ENCODE data around the gene ZBTB20.
A peak's percentile ranks its signal among the peaks of the same experiment; 100 is the strongest.

ZBTB20 gene

DNA sequence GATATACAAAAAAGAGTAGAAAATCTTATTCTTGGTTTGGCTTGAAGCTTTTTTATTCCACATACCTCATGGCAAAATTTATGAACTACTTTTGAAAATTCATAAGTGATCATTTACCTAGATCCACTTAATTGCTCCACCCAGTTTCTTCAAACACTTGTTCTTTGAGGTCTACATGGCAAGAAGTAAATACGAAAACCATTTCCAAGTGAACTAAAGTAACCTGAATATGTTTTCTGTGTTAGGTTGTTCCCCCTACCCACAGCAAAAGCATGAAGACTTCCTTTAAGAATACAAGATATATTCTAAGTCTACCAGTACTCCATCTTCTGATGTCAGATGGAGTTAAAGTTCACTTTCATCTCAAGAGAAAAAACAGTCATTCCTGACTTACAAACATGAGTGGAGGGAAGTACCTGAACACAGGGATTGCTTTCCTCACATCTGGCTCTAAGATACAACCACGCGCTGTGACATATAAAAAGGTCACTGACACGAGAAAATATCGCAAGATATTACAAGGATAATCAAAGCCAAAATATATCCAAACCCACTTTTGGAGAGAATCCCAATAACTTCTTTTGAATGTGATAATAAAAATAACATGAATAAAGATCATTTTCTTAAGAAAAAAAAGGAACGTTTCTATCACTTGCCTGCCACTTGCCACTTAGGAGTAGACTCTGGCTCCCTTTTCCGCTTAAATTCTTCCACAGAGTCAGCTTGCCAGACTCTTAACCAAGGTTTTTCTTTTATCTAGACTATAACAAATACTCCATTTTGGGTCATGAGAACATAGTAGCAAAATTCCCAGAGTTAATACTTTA is 428.8 kb downstream of the ZBTB20 start:
- DNase-seq (ENCODE audit: low read depth, low spot score) = no peak

DNA sequence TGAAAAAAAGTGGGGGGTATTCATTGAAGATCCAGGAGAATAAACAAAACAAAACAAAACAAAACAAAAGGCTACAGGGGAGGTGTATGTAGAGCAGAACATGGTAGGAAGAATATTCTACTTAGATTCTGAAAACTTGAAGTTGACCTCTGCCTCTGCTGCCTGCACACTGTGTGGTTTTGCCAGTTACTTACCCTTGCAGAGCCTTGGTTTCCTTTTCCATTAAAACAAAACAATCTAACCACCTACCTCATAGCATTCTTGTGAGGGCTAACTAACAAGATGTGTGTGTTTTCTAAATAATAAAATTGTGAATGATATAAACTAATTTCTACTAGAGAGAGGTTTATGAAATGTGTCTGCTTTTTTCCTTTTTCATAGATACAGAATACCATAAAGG is 430.2 kb downstream of the ZBTB20 start:
- DNase-seq (ENCODE audit: low read depth, low spot score) = peak; percentile 6

DNA sequence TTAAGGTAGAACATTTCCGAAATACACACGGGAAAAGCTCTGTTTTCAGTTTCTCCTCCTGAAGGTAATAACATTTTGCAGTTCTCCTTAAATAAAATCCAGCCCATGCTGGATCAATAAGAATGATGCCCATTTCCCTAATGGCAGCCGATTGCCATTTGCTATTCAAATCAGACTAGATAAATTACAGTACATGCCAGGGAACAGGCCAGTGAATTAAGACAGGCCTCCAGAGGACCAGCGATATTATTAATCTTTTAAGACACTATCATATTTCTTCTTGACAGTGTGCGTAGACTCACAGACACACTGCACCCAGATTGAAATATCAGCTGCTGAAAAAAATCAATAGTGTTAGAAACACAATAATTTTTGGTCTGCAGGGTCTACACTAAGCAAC is 431.0 kb downstream of the ZBTB20 start:
- DNase-seq (ENCODE audit: low read depth, low spot score) = no peak

DNA sequence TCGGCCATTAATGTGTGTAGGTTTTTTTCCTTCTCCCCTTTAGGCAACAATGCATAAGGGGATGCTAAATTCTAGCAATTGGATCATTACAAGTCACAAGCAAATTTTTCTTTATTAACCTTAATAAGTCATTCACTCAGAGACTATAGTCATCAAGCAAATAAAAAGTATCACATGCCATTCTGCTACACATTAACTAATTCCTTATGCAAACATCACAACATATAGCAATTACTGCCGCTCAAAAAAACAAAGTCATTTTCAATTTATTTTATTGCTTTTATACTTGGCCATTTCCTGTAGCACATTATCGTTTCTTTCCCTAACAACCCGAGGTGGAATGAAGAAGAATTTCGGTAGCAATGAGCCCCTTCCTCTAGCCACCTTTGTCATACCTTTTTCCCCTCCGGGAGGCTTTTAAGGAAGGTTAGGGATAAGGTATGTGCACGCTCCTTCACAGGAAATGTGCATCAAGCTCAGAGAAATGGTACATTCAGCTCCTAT is 432.1 kb downstream of the ZBTB20 start:
- DNase-seq (ENCODE audit: low read depth, low spot score) = no peak

DNA sequence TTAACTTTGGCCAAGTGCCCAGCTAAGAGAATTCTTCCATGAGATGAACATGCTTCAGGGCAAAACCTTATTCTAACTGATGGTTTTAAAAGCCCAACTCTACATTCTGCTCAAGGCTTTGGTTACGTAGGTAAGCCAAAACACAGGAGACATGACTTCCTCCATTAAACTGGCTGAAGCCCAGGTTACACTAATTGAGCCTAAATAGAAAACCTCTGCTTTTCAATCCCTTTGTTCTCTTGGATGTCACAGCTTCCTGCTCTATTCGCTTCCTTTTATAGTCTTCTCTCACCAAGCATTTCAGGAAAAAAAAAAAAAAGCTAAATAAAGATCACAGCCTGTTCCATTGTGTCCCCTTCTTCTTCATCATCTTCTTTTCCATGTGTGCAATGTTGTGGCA is 432.9 kb downstream of the ZBTB20 start:
- DNase-seq (ENCODE audit: low read depth, low spot score) = no peak

DNA sequence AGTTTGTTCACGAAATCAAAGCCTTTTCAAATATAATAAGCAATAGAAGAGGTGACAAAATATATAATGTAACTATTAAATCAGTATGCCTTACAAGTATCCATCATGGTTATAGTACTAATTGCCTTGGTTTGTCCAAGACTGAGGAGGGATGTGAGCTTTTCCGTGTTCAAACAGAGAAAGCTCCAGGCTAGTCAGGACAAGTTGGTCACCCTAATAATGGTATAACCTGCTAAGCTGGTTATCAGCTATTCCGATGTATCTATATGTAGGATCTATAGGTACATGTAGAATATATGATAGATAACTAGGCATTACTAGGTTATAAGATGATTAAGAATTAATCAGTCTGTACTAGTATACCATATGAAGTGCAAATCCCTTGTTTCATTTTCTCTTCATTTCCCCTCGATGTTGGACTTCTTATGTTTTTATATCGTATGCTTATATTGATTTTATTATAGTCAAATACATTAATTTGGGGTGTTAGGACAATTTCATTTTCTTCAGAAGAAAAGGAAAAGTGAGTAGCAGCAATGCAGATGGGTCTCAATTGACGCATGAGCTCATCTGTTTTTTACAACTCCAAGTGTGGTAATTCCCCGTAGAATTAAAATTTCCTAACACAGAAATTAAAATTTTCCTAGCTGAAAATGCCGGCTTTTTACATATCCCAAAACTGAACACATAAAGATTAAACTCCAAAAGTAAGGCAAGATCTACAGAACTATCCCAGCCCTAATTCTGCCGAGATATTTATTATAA is 434.2 kb downstream of the ZBTB20 start:
- DNase-seq (ENCODE audit: low read depth, low spot score) = no peak

DNA sequence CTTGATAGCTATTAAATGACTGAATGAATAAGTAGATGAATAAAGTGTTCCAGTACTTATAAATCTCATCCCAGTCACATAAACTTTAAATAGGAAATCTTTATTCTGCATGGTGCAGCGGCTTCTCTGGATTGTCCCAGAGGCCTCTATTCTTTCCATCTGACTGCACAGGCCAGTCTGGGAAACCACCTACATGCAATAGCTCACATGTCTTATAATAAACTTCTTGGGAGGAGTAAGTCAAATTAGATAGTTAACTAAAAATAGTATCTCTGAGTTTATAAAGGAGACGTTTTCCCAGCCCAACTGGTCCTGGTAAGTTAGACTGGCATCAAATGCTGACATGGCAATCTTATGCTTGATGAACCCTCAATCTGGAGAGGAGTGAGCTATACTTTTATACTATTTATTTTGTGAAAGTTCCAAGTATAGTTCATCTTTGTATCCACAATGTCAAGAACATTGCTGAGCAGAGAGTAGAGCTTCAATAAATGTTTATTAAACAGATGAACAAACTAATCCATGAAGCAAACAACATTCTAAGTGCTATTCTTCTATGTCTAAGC is 435.7 kb downstream of the ZBTB20 start:
- no peak for DNase-seq (ENCODE audit: low read depth, low spot score)

DNA sequence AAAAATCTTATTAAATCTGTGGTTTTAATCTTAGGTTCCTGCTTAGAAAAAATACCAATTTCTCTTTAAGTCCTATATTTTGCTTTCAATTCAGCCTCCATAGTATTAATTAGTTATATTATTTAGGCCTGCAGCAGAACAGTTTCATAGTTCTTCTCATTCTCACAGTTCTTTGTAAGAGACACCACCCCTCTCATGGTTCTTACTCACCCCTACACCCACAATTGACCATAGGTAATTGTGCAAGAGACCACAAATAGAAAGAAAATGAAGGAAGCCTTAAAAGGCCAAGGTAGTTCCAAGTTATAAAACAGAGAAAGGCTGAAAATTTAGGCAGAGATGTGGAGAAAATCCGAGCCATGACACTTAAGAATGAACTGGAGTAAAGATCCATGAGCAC is 438.0 kb downstream of the ZBTB20 start:
- no peak for DNase-seq (ENCODE audit: low read depth, low spot score)

DNA sequence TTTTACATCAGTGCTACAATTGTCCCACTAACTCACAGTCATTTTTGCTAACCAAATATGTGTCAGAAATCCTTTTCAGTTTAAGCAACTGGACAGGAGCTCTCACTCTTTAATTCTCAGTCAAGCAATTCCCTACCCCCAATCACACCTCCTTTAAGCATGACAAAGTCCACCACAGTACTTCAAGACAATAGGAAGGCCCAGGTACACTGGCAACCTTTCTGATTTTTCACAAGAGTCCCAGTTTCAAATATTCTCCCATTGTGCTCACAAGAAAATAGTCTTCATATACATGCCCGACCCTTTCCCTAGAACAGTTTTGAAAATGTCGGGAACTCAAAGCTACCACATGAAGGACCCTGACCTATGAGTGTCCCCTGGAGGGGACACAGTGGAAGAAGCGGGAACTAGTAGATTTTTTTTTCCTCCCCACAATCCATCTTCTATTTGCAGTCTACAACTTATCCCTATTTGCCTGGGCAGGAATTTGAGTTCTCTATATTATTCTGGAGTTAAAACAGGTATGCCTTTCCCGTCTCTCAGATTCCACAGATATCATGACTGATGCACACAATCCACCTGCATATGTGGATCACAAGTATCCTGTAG is 439.7 kb downstream of the ZBTB20 start:
- no peak for DNase-seq (ENCODE audit: low read depth, low spot score)

DNA sequence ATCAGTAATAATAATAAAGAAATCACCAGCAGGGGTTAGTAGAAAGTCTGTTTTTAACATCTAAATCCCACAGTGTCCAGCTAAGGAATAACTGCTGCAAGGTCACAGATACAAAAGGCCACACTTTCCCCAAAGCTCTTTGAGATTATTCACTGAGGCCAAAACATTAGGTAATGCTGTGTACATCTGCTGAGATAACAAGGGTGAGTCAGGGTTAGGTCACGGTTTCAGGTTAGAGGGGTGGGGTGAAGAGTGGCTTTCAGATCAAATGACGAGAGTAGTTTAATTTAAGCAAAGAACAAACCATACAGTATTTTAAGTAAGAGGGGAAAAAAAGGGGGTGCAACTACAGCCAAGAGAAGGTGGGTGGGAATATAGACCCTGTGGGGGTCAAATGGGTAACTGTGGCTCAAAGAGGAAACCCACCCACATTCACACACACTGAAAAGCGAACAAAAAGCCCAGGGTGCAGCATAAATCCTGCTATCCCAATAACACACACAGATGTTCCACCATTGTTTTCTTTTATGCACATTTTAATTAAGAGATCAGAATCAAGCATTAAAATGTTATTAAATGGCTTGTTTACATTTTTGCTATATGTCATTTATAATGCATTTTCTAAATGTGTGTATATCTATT is 440.4 kb downstream of the ZBTB20 start:
- no peak for DNase-seq (ENCODE audit: low read depth, low spot score)

DNA sequence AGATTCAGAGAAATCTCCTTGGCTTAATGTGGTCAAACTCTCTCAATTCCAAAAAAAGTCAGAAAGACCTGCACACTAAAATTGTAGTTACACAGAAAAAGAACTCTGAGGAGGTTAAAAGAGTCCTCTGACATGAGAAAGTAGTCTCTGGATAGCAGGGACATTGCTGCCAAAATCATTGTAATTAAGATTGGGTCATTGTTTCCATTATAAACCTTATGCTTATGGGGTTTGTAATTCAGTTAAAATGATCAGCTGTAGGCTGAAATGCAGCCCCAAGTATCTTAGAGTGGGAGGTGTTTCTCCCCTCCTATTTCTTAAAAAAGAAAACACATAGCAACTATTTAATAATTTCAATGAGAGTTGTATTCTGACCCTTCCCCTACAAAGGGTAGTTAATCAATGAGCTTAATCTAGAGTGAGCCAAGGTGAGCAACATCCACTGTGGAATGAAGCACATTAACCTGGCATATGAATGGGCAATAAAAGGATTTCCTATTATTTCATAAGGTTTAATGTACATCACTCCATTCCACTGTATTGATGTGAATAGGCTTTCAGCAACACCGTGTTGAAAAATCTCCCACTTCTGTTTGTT is 446.4 kb downstream of the ZBTB20 start:
- DNase-seq (ENCODE audit: low read depth, low spot score) = no peak

DNA sequence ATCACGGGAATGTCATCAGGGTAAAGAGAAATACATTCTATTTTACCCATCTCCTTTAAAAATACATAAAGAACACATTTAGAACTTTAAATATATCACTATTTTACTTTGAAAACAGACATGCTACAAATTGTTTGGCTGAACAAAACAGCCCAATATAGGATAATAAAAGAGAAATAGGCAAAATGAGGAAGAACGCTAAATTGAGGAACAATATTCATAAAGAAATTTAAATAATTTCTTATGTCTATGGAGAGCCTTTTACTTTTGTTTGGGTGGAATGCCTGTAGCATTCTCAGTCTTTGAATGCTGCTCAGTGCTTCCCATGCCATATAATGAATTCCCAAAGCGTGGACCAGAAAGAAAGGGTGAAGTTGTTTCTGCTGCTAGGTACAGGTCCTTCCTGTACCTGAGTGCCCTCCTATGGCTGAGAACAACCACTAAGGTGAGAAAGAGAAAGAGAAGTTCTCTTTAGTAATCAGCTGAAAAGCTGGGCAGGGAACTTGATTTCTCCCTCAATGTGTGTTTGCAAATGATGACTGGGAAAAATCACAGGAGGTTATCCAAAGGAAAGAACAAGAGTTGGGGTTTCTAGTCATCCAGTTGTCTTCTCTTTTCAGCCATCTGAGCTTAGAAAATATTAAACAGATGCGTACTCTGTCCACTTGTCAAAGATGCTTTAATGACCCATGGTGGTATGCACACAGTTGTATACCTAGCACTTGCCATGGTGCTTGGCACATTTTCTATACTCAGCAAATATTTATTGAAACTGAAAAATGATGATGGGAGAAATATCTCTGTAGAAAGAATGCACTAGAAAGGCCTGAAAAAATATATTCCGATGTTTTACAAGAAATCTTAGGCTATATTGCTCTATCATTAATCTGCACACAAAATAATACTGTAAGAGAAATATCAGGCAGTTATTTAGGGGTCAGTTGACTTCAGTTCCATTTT is 448.7 kb downstream of the ZBTB20 start:
- no peak for DNase-seq (ENCODE audit: low read depth, low spot score)

DNA sequence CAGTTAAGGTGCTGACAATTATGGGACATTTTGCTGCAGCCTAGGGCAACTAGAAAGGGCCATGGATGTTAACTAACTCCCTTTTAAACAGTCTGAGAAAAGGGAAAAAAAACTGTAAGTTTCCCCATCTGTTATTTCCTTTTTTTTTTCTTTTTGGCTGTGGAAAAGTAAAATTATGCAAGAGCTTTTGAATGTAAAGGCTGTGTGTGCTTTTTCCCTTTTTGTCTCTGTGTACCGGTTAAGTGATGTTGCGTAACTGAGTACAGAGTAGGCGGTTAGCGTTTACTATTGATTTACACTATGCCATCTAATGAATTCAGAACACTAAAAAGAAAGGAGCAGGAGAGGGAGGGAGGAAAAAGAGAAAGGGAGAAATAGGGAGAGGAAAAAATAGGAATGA is 449.7 kb downstream of the ZBTB20 start:
- DNase-seq (ENCODE audit: low read depth, low spot score) = no peak

DNA sequence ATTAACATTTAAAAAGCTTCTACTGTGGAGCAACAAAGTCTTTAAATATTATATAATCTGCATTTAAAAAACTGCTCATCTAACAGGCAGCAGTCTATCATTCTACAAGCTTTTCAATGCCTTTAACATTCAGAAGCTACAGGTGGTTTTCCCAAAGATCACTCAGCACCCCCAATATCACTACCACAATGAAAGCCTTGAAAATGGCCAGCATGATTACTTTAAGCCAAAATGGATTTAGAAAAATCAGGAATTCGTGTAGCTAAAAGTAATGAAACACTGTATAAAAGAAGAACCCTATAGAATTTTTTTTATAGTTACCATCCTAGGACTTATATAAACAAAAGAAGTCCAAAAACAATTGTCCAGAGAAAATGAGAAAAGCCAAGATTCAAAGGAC is 452.8 kb downstream of the ZBTB20 start:
- no peak for DNase-seq (ENCODE audit: low read depth, low spot score)

DNA sequence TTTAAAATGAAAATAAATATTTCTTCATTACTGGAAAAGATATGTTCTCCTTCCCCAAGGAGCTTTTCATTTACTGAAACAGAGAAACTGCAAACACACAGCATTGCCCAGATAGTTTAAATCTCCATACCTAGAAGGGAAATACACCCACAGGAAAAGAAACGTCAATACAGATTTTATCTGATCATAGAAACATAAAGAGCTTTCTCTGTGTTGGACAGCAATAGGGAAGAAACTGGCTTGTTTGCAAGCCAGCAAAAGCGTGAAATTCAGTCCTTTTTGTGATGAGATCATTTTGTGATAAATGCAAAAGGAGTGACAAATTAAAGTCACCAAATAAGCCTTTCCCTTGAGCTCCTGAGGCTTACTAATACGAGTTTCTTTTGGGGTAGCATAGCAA is 455.2 kb downstream of the ZBTB20 start:
- DNase-seq (ENCODE audit: low read depth, low spot score) = no peak

DNA sequence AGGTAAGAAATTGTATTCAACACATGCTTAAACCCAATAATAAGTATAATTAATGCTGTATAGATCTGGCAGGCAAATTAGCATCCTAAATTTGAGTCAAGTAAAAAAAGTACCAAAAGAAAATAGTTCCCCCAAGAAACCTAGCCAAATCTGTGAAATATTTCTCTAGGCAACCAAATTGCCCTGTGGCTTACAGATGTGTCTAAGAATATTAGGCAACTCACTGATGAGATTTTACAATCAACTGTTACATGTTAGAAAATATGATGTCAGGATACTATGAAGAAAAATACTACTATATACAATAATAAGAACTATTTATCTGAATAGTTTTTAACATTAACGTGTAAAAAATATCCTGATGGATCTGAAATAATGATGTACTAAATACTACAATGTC is 456.2 kb downstream of the ZBTB20 start:
- no peak for DNase-seq (ENCODE audit: low read depth, low spot score)

DNA sequence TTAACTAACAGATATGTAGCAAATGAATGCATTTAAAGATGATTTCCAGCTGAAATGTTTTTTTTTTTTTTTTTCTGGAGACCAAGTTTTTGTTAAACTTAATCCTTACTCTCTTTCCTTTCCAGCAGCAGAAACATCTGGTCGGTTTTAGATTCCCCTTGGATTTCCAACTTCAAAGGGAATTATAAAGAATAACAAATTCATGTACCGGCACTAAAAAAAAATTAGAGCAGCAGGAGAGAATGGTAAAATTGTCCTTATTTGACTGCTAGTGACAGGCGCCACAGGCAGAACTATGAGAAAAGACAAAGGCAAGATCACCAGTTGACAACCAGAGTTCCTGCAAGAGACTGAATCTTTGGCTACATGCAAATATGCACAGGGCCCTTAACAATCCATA is 459.9 kb downstream of the ZBTB20 start:
- no peak for DNase-seq (ENCODE audit: low read depth, low spot score)

DNA sequence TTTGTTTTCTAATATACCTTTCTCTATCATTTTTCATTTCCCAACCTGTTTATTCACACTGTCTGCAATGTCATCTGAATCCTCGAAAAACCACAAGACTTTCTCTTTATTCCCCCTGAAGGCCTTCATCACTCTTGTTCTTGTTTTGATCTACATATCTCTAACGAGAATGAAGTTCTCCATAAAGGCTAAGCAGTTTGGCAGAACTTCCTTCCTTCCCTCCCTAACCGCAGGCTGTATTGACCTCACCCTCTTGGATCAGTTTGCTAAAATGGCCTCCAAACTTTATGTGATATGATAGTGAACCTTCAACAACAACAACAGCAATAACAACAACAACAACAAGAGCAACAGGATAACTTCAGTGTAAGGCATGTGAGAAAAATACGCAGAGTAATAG is 460.5 kb downstream of the ZBTB20 start:
- DNase-seq (ENCODE audit: low read depth, low spot score) = no peak

DNA sequence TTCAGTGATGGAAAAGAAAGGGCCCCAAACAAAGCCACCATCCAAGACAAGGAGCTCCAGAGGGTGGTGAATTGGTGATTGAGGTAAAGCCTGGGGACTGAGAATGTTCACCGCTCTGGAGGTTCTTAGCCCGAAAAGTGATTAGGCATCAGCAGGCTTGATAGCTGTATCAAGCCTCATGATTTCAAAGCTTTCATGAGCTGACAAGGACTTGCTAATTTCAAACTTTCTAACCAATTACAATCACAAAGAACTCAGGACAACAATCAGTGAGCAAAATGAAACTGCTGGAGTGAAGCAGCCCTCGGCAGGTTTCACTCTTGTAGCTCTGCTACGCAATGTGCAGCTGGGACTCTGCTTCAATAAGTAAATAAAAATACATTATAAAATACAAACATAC is 461.9 kb downstream of the ZBTB20 start:
- DNase-seq (ENCODE audit: low read depth, low spot score) = no peak

DNA sequence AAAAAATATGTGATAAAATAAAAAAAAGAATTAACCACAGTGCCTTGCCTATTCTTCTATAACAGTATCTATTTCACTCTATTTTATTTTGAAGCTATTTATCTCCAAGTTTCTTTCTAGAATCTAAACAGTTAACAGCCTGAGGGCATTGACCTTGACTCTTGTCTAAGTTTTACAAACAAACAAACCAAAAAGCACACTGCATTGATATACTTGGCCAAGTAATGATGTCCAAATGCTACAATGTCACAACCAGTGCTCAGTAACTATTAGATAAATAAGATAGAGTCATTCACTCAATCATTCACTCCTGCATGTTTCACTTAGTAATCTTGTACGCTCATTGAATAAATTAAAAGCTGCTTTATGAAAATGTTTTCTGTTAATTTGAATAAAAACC is 466.8 kb downstream of the ZBTB20 start:
- no peak for DNase-seq (ENCODE audit: low read depth, low spot score)

Measured in smooth muscle cell of the brain vasculature (primary cell).